ENCODE data around the gene ARHGAP1. TPM values are rescaled to one million over a fixed set of nuclear protein-coding genes. Genes with fewer than 3 reads are reported as not detected.

ARHGAP1 gene
- total and polyA plus RNA-seq, 2 of the 13 experiments (the other 11 are each of a cell fraction or from before 2014, with no cell fraction given) = 18.6 to 30.3 TPM

DNA sequence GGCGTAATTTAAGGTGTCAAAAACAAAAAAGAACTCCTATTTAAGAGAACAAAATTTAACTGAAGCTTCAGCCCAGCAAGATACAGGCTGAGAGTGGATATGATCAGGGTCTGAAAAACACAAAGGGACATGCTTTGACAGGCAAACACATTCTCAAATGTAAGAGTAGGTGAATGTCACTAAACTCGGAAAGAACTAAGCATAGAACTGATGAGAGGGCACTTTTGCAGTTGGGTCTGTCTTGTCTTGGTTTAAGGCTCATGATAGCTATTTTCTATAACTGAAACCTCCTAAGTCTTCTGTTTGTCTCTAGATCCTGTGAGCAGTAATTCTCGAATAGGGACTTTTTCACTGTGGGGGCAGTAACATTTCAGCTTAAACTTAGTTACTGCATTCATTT, 45.6 kb upstream of the ARHGAP1 start:
- FAIRE-seq = no peak
- BruUV-seq (replicated peaks) = no TSS peak

GRCh38 chr11:46745328-46745727, 44.9 kb upstream of the ARHGAP1 start:
- no peak for ATAC-seq
- CTCF ChIA-PET (ENCODE audit: low intra/inter-chr PET ratio, low total read pairs) = no interaction called here
- TF ChIP-seq, protein P1, sequence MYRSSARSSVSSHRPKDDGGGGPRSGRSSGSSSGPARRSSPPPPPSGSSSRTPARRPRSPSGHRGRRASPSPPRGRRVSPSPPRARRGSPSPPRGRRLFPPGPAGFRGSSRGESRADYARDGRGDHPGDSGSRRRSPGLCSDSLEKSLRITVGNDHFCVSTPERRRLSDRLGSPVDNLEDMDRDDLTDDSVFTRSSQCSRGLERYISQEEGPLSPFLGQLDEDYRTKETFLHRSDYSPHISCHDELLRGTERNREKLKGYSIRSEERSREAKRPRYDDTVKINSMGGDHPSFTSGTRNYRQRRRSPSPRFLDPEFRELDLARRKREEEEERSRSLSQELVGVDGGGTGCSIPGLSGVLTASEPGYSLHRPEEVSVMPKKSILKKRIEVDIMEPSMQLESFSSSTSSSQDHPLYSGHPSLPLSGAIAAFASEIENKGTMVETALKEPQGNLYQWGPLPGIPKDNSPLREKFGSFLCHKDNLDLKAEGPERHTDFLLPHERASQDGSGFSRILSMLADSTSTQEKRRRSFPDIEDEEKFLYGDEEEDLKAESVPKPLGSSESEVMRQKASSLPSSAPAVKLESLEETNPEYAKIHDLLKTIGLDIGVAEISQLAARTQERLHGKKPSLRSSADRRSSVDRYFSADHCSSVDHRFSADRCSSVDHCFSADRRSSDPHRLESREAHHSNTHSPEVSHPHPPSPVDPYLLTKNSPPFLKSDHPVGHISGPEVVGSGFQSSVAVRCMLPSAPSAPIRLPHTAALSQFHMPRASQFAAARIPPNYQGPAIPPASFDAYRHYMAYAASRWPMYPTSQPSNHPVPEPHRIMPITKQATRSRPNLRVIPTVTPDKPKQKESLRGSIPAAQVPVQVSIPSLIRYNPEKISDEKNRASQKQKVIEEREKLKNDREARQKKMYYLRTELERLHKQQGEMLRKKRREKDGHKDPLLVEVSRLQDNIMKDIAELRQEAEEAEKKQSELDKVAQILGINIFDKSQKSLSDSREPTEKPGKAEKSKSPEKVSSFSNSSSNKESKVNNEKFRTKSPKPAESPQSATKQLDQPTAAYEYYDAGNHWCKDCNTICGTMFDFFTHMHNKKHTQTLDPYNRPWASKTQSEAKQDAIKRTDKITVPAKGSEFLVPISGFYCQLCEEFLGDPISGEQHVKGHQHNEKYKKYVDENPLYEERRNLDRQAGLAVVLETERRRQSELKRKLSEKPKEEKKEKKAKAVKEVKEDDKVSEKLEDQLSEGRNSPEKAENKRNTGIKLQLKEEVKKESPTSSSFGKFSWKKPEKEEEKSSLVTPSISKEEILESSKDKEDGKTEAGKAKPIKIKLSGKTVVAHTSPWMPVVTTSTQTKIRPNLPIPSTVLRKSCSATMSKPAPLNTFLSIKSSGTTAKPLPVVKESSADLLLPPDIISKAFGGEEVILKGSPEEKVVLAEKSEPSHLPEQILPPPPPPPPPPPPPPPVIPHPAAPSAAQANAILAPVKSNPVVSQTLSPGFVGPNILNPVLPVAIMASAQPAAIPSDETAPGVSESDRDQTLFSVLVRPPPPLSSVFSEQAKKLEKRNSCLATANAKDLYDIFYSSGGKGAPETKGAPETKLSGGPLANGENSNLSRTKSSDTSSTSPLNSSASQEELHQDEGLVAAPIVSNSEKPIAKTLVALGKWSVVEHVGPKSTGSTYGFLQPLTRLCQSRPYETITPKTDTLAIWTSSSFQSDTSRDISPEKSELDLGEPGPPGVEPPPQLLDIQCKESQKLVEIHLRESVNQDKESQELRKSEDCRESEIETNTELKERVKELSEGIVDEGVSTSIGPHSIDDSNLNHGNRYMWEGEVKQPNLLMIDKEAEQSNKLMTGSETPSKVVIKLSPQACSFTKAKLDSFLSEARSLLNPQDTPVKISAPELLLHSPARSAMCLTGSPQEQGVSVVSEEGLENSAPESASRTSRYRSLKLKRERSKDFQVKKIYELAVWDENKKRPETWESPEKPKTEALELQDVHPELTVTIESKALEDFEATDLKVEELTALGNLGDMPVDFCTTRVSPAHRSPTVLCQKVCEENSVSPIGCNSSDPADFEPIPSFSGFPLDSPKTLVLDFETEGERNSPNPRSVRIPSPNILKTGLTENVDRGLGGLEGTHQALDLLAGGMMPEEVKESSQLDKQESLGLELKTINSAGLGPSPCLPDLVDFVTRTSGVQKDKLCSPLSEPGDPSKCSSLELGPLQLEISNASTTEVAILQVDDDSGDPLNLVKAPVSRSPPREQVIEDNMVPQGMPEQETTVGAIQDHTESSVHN (CRISPR knock-in tag; IDR thresholded peaks at IDR 0.05) = no peak
- TF ChIP-seq AGO2 (optimal IDR thresholded peaks at IDR 0.05; ENCODE audit: low read depth, low read length) (peak; percentile 43), RBFOX2 (IDR thresholded peaks at IDR 0.05; ENCODE audit: low read depth, low read length) (peak; percentile 66), PAF1 (CRISPR knock-in tag; IDR thresholded peaks at IDR 0.05) (peak; percentile 95), POLR2A (IDR thresholded peaks at IDR 0.05; ENCODE audit: insufficient read depth in 1 of 2, low read depth in 2 of 2, low read length in 2 of 2) (peak in 1 of 2 experiments; percentile 67; a peak in 2 of 4 replicates)

More for the DNA sequence above, 45.6 kb upstream of the ARHGAP1 start:
- Histone ChIP-seq H3K36me3 (replicated peaks in 1 of 2; ENCODE audit: control insufficient read depth in 1 of 2, insufficient read depth in 2 of 2, low read length in 2 of 2) (peaks cover 27 to 60% of the 10 kb centered on the region in 2 experiments), H4K20me1 (ENCODE audit: insufficient read depth, low read length) (peaks cover 7% of the 10 kb centered on the region), H3K27ac (ENCODE audit: extremely low read length, insufficient read depth, low read length) (no peak overlapping the region), H3K27me3 (ENCODE audit: control insufficient read depth in 1 of 2, insufficient read depth in 2 of 2, low read length in 2 of 2) (no peaks in the 10 kb centered on the region), H3K9ac (ENCODE audit: insufficient read depth, low read depth, low read length) (no peak overlapping the region), H3K9me3 (ENCODE audit: low read length) (no peaks in the 10 kb centered on the region), H3K79me2 (ENCODE audit: insufficient read depth, low read length) (no peaks in the 10 kb centered on the region), H3K4me1 (ENCODE audit: insufficient read depth, low read length) (peaks cover 12% of the 10 kb centered on the region), H2AFZ (ENCODE audit: low read length) (no peak overlapping the region), H3K4me2 (ENCODE audit: low read depth, low read length) (no peak overlapping the region), H3K4me3 (replicated peaks in 1 of 3; ENCODE audit: insufficient read depth in 1 of 3, low read depth in 2 of 3, low read length in 3 of 3) (no peak overlapping the region)
- 93% methylated on average over 3 of the region's 3 CpGs for WGBS (ENCODE audit: low lambda C conversion rate)
- ATAC-seq (peak; percentile 0; the same call in 1 of the 3 replicates), DNase-seq (ENCODE audit: low spot score) (no peak)
- in situ Hi-C loops (cut with HindIII; ENCODE audit: extremely low pct_ligation_motif_present, low pct_unique_long_range_greater_than_20kb) (no loop called here), intact Hi-C loops (cut with micrococcal nuclease; ENCODE audit: unreplicated experiment) (no loop called here)
- ChIA-PET CTCF (ENCODE audit: low intra/inter-chr PET ratio, low total read pairs) (no interaction called here), POLR2A (interaction anchor here (1.2 to 1.9 kb wide), 4 partner anchors 11 to 55 kb away, joined by 3 to 5 read pairs (median 4); partner anchors contain the start of genes ARHGAP1 and ZNF408)
- TF ChIP-seq ZC3H13 (CRISPR knock-in tag; IDR thresholded peaks at IDR 0.05) (0 out of 2 replicates have a peak, but pooled peaks have one; percentile 2), RBFOX2 (IDR thresholded peaks at IDR 0.05; ENCODE audit: low read depth, low read length) (peak; percentile 52), AGO1 (IDR thresholded peaks at IDR 0.05; ENCODE audit: low read depth, low read length, poor library complexity, severe bottlenecking) (peak; percentile 71), ZFP1 (CRISPR knock-in tag; IDR thresholded peaks at IDR 0.05) (no peak), NONO (IDR thresholded peaks at IDR 0.05) (no peak), NONO (CRISPR knock-in tag; conservative IDR thresholded peaks at IDR 0.05) (0 out of 2 replicates have a peak, but pooled peaks have one; percentile 29), POLR2A (IDR thresholded peaks at IDR 0.05; ENCODE audit: insufficient read depth in 1 of 2, low read depth in 2 of 2, low read length in 2 of 2) (peak in 1 of 2 experiments; percentile 63; a peak in 2 of 4 replicates), NR2F6 (IDR thresholded peaks at IDR 0.05) (no peak), NR2F6 (CRISPR knock-in tag; IDR thresholded peaks at IDR 0.05) (no peak), CREB1 (IDR thresholded peaks at IDR 0.05) (no peak), CREB1 (CRISPR knock-in tag; IDR thresholded peaks at IDR 0.05) (0 out of 2 replicates have a peak, but pooled peaks have one; percentile 12), ZBTB7B (CRISPR knock-in tag; IDR thresholded peaks at IDR 0.05) (no peak), SIN3A (IDR thresholded peaks at IDR 0.05; ENCODE audit: borderline replicate concordance, low read depth, low read length) (0 out of 2 replicates have a peak, but pooled peaks have one; percentile 1), POLR2AphosphoS5 (IDR thresholded peaks at IDR 0.05; ENCODE audit: low read depth, low read length) (peak; percentile 54), RBM22 (optimal IDR thresholded peaks at IDR 0.05; ENCODE audit: low read length) (peak; percentile 97), POLR2G (IDR thresholded peaks at IDR 0.05; ENCODE audit: low read depth, low read length) (peak; percentile 48)

More at GRCh38 chr11:46745328-46745727, 44.9 kb upstream of the ARHGAP1 start:
- no peak overlapping the region for H2AFZ ChIP-seq (ENCODE audit: low read length)
- no peaks in the 10 kb centered on the region for H3K79me2 ChIP-seq (ENCODE audit: insufficient read depth, low read length)
- peaks cover 5% of the 10 kb centered on the region for H3K4me1 ChIP-seq (ENCODE audit: insufficient read depth, low read length)
- no peak overlapping the region for H3K4me3 ChIP-seq (replicated peaks in 1 of 3; ENCODE audit: insufficient read depth in 1 of 3, low read depth in 2 of 3, low read length in 3 of 3)
- H3K9me3 ChIP-seq (ENCODE audit: low read length) = no peaks in the 10 kb centered on the region
- no peak for FAIRE-seq
- H3K27ac ChIP-seq (ENCODE audit: extremely low read length, insufficient read depth, low read length) = no peak overlapping the region
- no peak overlapping the region for H3K9ac ChIP-seq (ENCODE audit: insufficient read depth, low read depth, low read length)
- intact Hi-C loops (cut with micrococcal nuclease; ENCODE audit: unreplicated experiment) = no loop called here
- H4K20me1 ChIP-seq (ENCODE audit: insufficient read depth, low read length) = peaks cover 7% of the 10 kb centered on the region
- WGBS (ENCODE audit: low lambda C conversion rate) = 100% methylated on average over 1 of the region's 1 CpG
- BruUV-seq (replicated peaks) = TSS peak; percentile 35
- DNase-seq (ENCODE audit: low spot score) = no peak
- H3K4me2 ChIP-seq (ENCODE audit: low read depth, low read length) = no peak overlapping the region
- POLR2A ChIA-PET = interaction anchor here (1.2 to 1.5 kb wide), 3 partner anchors 10 to 58 kb away, joined by 3 to 4 read pairs (median 3); no protein-coding TSS in a partner anchor
- in situ Hi-C loops (cut with HindIII; ENCODE audit: extremely low pct_ligation_motif_present, low pct_unique_long_range_greater_than_20kb) = no loop called here
- H3K27me3 ChIP-seq (ENCODE audit: control insufficient read depth in 1 of 2, insufficient read depth in 2 of 2, low read length in 2 of 2) = no peaks in the 10 kb centered on the region
- peaks cover 24 to 53% of the 10 kb centered on the region in 2 experiments for H3K36me3 ChIP-seq (replicated peaks in 1 of 2; ENCODE audit: control insufficient read depth in 1 of 2, insufficient read depth in 2 of 2, low read length in 2 of 2)

Measured in HepG2 (cell line).